Nephron (organoid): ENCODE data around the gene DACH1.

Experiments
- H3K27ac Mint-ChIP-seq, 3 experiments: 2 replicates each; pipeline ENCODE4 v1.8.0; 2020; ENCODE audit warnings: mixed read lengths in 3 of 3, mild to moderate bottlenecking in 2 of 3, moderate library complexity in 1 of 3
- H3K27me3 Mint-ChIP-seq: 2 replicates; pipeline ENCODE4 v1.8.0; 2021; ENCODE audit warnings: low read depth, mild to moderate bottlenecking, moderate library complexity, mixed read lengths
- H3K36me3 Mint-ChIP-seq: 2 replicates; pipeline ENCODE4 v1.8.0; 2020; ENCODE audit warnings: low read depth, mixed read lengths
- H3K4me1 Mint-ChIP-seq: 2 replicates; pipeline ENCODE4 v1.8.0; 2020; ENCODE audit warnings: mixed read lengths
- H3K4me3 Mint-ChIP-seq, 3 experiments: 2 replicates each; pipeline ENCODE4 v1.8.0; 2020; ENCODE audit warnings: mild to moderate bottlenecking in 3 of 3, mixed read lengths in 3 of 3, moderate library complexity in 2 of 3
- H3K9me3 Mint-ChIP-seq: 2 replicates; pipeline ENCODE4 v1.8.0; 2020; ENCODE audit warnings: mixed read lengths
- CTCF ChIP-seq, 3 experiments: fragments of 200-600 bp; sonication (generic); IDR thresholded peaks; one replicate each; pipeline ENCODE4 v1.5.0; 2021; ENCODE audit warnings: antibody characterized with exemption in 3 of 3; ENCODE audit not compliant: unreplicated experiment in 3 of 3

The DACH1 gene

GRCh38 chr13:71611292-71611691, 255.7 kb downstream of the DACH1 start:
- Mint-ChIP-seq H3K27me3 (no peaks in the 10 kb centered on the region), H3K27ac (peak overlapping the region in 2 of 3 experiments; percentile 11 to 69), H3K9me3 (no peaks in the 10 kb centered on the region), H3K4me1 (peaks cover 26% of the 10 kb centered on the region), H3K4me3 (no peak overlapping the region), H3K36me3 (peaks cover 20% of the 10 kb centered on the region)
- no peak for TF ChIP-seq CTCF (IDR thresholded peaks at IDR 0.05; ENCODE audit: unreplicated experiment in 3 of 3)

GRCh38 chr13:71610876-71611275, 256.1 kb downstream of the DACH1 start:
- peak overlapping the region; percentile 11 to 69 (median 16) for H3K27ac Mint-ChIP-seq
- peaks cover 18% of the 10 kb centered on the region for H3K36me3 Mint-ChIP-seq
- no peaks in the 10 kb centered on the region for H3K9me3 Mint-ChIP-seq
- no peaks in the 10 kb centered on the region for H3K27me3 Mint-ChIP-seq
- H3K4me1 Mint-ChIP-seq, result peaks cover 26% of the 10 kb centered on the region
- peak overlapping the region in 1 of 3 experiments; percentile 9 for H3K4me3 Mint-ChIP-seq
- TF ChIP-seq CTCF (IDR thresholded peaks at IDR 0.05; ENCODE audit: unreplicated experiment in 3 of 3), result no peak

- no peak overlapping the region for H3K27ac Mint-ChIP-seq
- peaks cover 26% of the 10 kb centered on the region for H3K4me1 Mint-ChIP-seq
- no peaks in the 10 kb centered on the region for H3K27me3 Mint-ChIP-seq
- H3K9me3 Mint-ChIP-seq, result no peaks in the 10 kb centered on the region
- no peak overlapping the region for H3K4me3 Mint-ChIP-seq
- TF ChIP-seq CTCF (IDR thresholded peaks at IDR 0.05; ENCODE audit: unreplicated experiment in 3 of 3), result no peak
- peaks cover 15% of the 10 kb centered on the region for H3K36me3 Mint-ChIP-seq
Observed at GRCh38 chr13:71609271-71609670, 257.7 kb downstream of the DACH1 start.

- no peaks in the 10 kb centered on the region for H3K27me3 Mint-ChIP-seq
- TF ChIP-seq CTCF (IDR thresholded peaks at IDR 0.05; ENCODE audit: unreplicated experiment in 3 of 3), result no peak
Observed at GRCh38 chr13:71607575-71607974, 259.4 kb downstream of the DACH1 start.

GRCh38 chr13:71606818-71607217, 260.2 kb downstream of the DACH1 start:
- H3K4me3 Mint-ChIP-seq, result no peak overlapping the region
- TF ChIP-seq CTCF (IDR thresholded peaks at IDR 0.05; ENCODE audit: unreplicated experiment in 3 of 3), result no peak
- H3K36me3 Mint-ChIP-seq, result peaks cover 3% of the 10 kb centered on the region
- peaks cover 19% of the 10 kb centered on the region for H3K4me1 Mint-ChIP-seq
- H3K27me3 Mint-ChIP-seq, result no peaks in the 10 kb centered on the region
- H3K9me3 Mint-ChIP-seq, result no peaks in the 10 kb centered on the region
- no peak overlapping the region for H3K27ac Mint-ChIP-seq

More at GRCh38 chr13:71607575-71607974, 259.4 kb downstream of the DACH1 start:
- no peak overlapping the region for H3K27ac Mint-ChIP-seq
- H3K9me3 Mint-ChIP-seq, result no peaks in the 10 kb centered on the region
- peaks cover 17% of the 10 kb centered on the region for H3K4me1 Mint-ChIP-seq
- no peak overlapping the region for H3K4me3 Mint-ChIP-seq
- H3K36me3 Mint-ChIP-seq, result peaks cover 3% of the 10 kb centered on the region

- Mint-ChIP-seq H3K27ac (no peak overlapping the region), H3K4me1 (peaks cover 12% of the 10 kb centered on the region), H3K4me3 (no peak overlapping the region), H3K9me3 (no peaks in the 10 kb centered on the region), H3K36me3 (peaks cover 6% of the 10 kb centered on the region), H3K27me3 (no peaks in the 10 kb centered on the region)
- no peak for TF ChIP-seq CTCF (IDR thresholded peaks at IDR 0.05; ENCODE audit: unreplicated experiment in 3 of 3)
Observed at GRCh38 chr13:71605744-71606143, 261.3 kb downstream of the DACH1 start.
